Vagina (tissue), 2 donors: Measurements from ENCODE around the gene ARID3A. TPM values are rescaled to one million over a fixed set of nuclear protein-coding genes. Genes with fewer than 3 reads are reported as not detected.
A peak's percentile ranks its signal among the peaks of the same experiment; 100 is the strongest.

ENCODE experiments used
- DNase-seq, 2 donors: peaks; one replicate each; pipeline ENCODE4 v3.0.0-alpha.2; 2017; ENCODE audit errors: extremely low spot score in 2 of 2
- H3K27ac ChIP-seq: fragments of 200-600 bp; sonication (generic); one replicate; pipeline ENCODE4 v1.5.1; 2019
- H3K27me3 ChIP-seq: fragments of 200-600 bp; sonication (generic); one replicate; pipeline ENCODE4 v1.5.1; 2019
- H3K36me3 ChIP-seq, 2 donors: fragments of 200-600 bp; sonication (generic); one replicate each; pipeline ENCODE4 v1.5.1; 2017 to 2019
- H3K4me1 ChIP-seq: fragments of 200-600 bp; sonication (generic); one replicate; pipeline ENCODE4 v1.5.1; 2019
- H3K4me3 ChIP-seq, 2 donors: fragments of 200-600 bp; sonication (generic); 1 replicate in 1 of 2; 2 replicates in 1 of 2; pipeline ENCODE4 v1.5.1; 2016 to 2019
- H3K9me3 ChIP-seq: fragments of 200-600 bp; sonication (generic); one replicate; pipeline ENCODE4 v1.5.1; 2019
- CTCF ChIP-seq, 3 experiments: fragments of 450-650 bp in 2 of 3; fragments of 200-600 bp in 1 of 3; sonication (generic) in 1 of 3; IDR thresholded peaks; one replicate each; pipeline ENCODE4 v1.5.1; 2017 to 2019; ENCODE audit warnings: antibody characterized with exemption in 3 of 3, mild to moderate bottlenecking in 2 of 3, moderate library complexity in 2 of 3
- POLR2A ChIP-seq, 2 donors: fragments of 450-650 bp; IDR thresholded peaks; one replicate each; pipeline ENCODE4 v1.6.1; 2017; ENCODE audit warnings: antibody characterized with exemption in 2 of 2, mild to moderate bottlenecking in 2 of 2, moderate library complexity in 2 of 2
- POLR2AphosphoS5 ChIP-seq, 2 donors: sonication (generic); formaldehyde crosslinking; IDR thresholded peaks; one replicate each; pipeline ENCODE4 v1.9.0; 2017; ENCODE audit warnings: antibody characterized with exemption in 2 of 2, mild to moderate bottlenecking in 2 of 2, low read depth in 1 of 2; ENCODE audit not compliant: insufficient read depth in 1 of 2
- intact Hi-C: fragments of 100-400 bp; cut with DNase I; formaldehyde crosslinking; loops from one replicate; pipeline ENCODE4 v1.15.1; 2023
- total RNA-seq: library from RNA; depleted of rRNA; stranded (reverse); fragments of >200 nt; gene quantifications from one replicate; pipeline ENCODE4 v1.2.3, GENCODE V29; 2016

ARID3A gene
- total RNA-seq, 1 donor from 2014 or later = 10.3 TPM

GRCh38 chr19:1017115-1017905 is 91.5 kb downstream of the ARID3A start:
- no peaks in the 10 kb centered on the region for H3K9me3 ChIP-seq
- TF ChIP-seq CTCF (IDR thresholded peaks at IDR 0.05) (no peak), POLR2AphosphoS5 (IDR thresholded peaks at IDR 0.05; ENCODE audit: insufficient read depth in 1 of 2, low read depth in 1 of 2) (no peak), POLR2A (IDR thresholded peaks at IDR 0.05) (no peak)
- intact Hi-C loops = no loop called here
- H3K36me3 ChIP-seq = peaks cover 0 to 8% of the 10 kb centered on the region in 2 donors
- DNase-seq = no peak
- H3K27me3 ChIP-seq = no peaks in the 10 kb centered on the region
- H3K27ac ChIP-seq = peak overlapping the region; percentile 76
- H3K4me3 ChIP-seq = peak overlapping the region; percentile 3 to 21
- H3K4me1 ChIP-seq = peaks cover 69% of the 10 kb centered on the region

- Histone ChIP-seq H3K36me3 (peaks cover 0 to 2% of the 10 kb centered on the region in 2 donors), H3K27me3 (no peaks in the 10 kb centered on the region), H3K4me1 (peaks cover 72% of the 10 kb centered on the region), H3K4me3 (no peak overlapping the region), H3K27ac (peak overlapping the region; percentile 76), H3K9me3 (no peaks in the 10 kb centered on the region)
- intact Hi-C loops = no loop called here
- no peak for DNase-seq
- TF ChIP-seq CTCF (IDR thresholded peaks at IDR 0.05) (no peak), POLR2AphosphoS5 (IDR thresholded peaks at IDR 0.05; ENCODE audit: insufficient read depth in 1 of 2, low read depth in 1 of 2) (no peak), POLR2A (IDR thresholded peaks at IDR 0.05) (no peak)
Observed at GRCh38 chr19:1017906-1018305, 92.1 kb downstream of the ARID3A start.

GRCh38 chr19:1018393-1018792 is 92.6 kb downstream of the ARID3A start:
- Histone ChIP-seq H3K27ac (peak overlapping the region; percentile 76), H3K4me1 (peaks cover 72% of the 10 kb centered on the region), H3K9me3 (no peaks in the 10 kb centered on the region), H3K36me3 (no peaks in the 10 kb centered on the region), H3K4me3 (no peak overlapping the region), H3K27me3 (no peaks in the 10 kb centered on the region)
- TF ChIP-seq POLR2AphosphoS5 (IDR thresholded peaks at IDR 0.05; ENCODE audit: insufficient read depth in 1 of 2, low read depth in 1 of 2) = no peak
- no peak for TF ChIP-seq POLR2A (IDR thresholded peaks at IDR 0.05)
- no peak for TF ChIP-seq CTCF (IDR thresholded peaks at IDR 0.05)
- DNase-seq = no peak
- intact Hi-C loops = no loop called here

- Histone ChIP-seq H3K4me1 (peaks cover 72% of the 10 kb centered on the region), H3K36me3 (no peaks in the 10 kb centered on the region), H3K27ac (peak overlapping the region; percentile 97), H3K27me3 (no peaks in the 10 kb centered on the region), H3K9me3 (no peaks in the 10 kb centered on the region), H3K4me3 (peak overlapping the region; percentile 86 to 87)
- intact Hi-C loops = no loop called here
- TF ChIP-seq POLR2AphosphoS5 (IDR thresholded peaks at IDR 0.05; ENCODE audit: insufficient read depth in 1 of 2, low read depth in 1 of 2) (no peak), POLR2A (IDR thresholded peaks at IDR 0.05) (no peak), CTCF (IDR thresholded peaks at IDR 0.05) (no peak)
- no peak for DNase-seq
Observed at GRCh38 chr19:1018932-1019615, 93.2 kb downstream of the ARID3A start.

- Histone ChIP-seq H3K36me3 (no peaks in the 10 kb centered on the region), H3K4me3 (peak overlapping the region; percentile 86 to 87), H3K4me1 (peaks cover 68% of the 10 kb centered on the region), H3K27ac (peak overlapping the region; percentile 97), H3K27me3 (no peaks in the 10 kb centered on the region), H3K9me3 (no peaks in the 10 kb centered on the region)
- intact Hi-C loops = no loop called here
- no peak for DNase-seq
- TF ChIP-seq POLR2A (IDR thresholded peaks at IDR 0.05) (no peak), CTCF (IDR thresholded peaks at IDR 0.05) (no peak), POLR2AphosphoS5 (IDR thresholded peaks at IDR 0.05; ENCODE audit: insufficient read depth in 1 of 2, low read depth in 1 of 2) (no peak)
Observed at GRCh38 chr19:1019616-1019961, 93.8 kb downstream of the ARID3A start.
